CD4-positive, alpha-beta T cell treated with Interleukin-15 for 4 hours (primary cell): Measurements from ENCODE around the gene SCN5A.

Experiments used
- DNase-seq: peaks from one replicate; pipeline ENCODE4 v3.0.0-alpha.2; 2020; ENCODE audit warnings: low spot score

SCN5A gene

DNA sequence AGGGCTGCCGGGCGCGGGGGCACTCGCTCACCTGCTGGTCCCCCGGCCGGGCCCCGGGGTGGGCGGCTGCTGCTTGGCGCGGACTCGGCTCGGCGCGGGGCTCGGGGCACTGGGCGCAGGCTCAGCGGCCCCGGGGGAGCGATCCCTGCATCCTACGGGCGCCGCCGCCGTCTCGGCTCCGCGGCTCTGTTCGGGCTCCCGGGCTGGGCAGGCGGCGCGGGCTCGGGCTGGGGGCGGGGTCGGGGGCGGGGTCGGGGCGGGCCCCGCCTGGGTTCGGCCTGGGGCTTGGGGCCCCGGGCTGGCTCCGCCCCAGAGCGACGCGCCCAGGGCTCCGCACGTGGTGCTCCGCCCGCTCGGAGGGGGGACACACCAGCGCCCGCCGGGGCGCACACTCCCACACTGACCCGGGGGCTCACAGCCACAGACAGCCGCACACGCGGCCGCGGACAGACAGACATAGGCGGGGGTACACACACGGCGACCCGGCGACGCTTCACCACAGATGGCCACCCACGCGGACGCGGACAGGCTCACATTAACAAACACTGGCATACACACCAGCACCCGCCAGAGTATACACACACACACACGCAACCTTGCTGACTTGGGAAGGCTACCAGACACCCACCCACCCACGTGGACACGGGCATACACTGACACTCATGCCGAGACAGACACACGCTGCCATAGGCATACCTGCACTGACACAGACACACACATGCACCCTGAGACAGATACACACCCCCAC lies at the start of gene SCN5A:
TSS of gene SCN5A (minus strand) at position 188 of the 748 bp plus-strand sequence. CDS start 16,380 bp downstream, outside the sequence.
- peak; percentile 36 for DNase-seq

DNA sequence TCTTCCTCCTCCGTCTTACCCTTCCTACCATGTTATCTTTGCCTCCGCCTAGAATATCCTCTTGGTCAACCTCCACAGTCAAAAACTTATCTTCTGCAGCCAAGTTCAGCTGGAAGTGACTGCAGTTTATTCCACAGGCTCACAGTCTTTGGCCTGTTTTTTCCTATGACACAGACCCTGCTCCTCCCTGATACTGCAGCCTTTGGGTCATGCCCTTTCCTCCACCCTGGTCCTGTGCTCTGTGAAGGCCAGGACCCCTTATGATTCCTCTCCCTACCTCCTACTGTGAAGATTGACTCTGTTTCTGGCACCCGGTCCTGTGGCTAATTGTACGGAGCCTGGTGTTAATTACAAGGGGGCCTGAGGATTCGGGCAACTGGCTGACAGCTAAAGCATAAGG lies 49.3 kb upstream of the SCN5A start:
- no peak for DNase-seq

DNA sequence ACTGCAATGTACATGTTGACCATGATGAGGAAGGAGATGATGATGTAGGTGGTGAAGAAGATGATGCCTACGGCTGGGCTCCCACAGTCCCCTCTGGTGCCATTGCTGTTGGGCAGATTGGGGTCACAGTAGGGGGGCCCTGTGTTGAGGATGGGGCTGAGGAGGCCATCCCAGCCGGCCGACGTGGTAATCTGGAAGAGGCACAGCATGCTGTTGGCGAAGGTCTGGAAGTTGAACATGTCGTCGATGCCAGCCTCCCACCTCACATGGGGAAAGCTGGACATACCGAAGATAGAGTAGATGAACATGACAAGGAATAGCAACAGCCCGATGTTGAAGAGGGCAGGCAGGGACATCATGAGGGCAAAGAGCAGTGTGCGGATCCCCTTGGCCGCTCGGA lies 48.6 kb upstream of the SCN5A start:
- DNase-seq, result no peak

DNA sequence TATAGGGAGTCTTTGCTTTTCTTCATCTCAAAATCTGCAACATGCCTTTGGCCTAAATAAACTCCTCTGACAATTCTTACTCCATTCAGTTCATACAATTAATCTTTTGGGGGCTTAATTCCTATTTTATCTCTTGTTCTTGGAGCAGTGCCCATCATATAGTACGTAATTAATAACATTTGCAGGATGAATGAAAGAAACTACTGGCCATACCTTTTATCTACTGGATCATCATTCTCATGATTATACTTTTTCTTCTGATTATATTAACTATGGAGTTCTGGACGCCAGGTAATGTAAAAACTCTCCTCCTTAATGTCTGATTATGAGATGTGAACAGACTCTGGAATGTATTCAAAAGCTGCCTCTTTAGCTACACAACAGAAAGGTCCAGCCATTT lies 46.5 kb upstream of the SCN5A start:
- no peak for DNase-seq

DNA sequence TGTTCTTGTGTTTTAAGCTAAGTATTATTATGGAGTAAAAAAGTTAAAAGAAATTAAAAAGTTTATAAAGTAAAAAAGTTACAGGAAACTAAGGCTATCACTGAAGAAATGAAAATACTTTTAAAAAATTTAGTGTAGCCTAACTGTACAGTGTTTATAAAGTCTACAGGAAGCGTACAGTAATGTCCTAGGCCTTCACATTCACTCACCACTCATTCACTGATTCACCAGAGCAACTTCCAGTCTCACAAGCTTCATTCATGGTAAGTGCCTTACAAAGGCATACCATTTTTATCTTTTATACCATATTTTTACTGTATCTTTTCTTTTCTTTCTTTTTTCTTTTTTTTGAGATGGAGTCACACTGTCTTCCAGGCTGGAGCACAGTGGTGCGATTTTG lies 40.7 kb upstream of the SCN5A start:
- DNase-seq, result no peak

DNA sequence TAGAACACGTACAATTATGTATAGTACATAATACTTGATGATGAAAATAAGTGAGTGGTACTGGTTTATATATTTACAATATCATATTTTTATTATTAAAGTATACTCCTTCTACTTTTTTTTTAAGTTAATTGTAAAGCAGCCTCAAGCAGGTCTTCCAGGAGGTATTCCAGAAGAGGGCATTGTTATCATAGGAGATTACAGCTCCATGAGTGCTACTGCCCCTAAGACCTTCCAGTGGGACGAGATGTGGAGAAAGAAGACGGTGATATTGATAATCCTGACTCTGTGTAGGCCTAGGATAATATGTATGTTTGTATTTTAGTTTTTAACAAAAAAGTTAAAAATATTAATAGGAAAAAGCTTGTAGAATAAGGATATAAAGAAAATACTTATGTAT lies 40.3 kb upstream of the SCN5A start:
- no peak for DNase-seq

DNA sequence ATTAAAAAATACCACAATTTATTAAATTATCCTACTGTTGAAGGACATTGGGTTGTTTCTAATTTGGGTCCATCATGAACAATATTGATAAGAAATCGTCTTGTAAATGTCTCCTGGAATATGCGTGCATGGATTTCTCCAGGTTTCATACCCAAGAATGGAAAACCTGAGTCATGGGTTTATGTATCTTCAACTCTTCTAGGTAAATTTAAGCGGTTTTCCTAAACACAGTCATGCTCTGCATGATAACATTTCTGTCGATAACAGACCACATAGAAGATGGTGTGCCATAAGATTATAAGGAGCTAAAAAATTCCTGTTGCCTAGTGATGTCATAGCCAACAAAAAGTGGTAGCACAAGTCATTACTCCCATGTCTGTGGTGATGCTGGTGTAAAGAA lies 39.9 kb upstream of the SCN5A start:
- no peak for DNase-seq

DNA sequence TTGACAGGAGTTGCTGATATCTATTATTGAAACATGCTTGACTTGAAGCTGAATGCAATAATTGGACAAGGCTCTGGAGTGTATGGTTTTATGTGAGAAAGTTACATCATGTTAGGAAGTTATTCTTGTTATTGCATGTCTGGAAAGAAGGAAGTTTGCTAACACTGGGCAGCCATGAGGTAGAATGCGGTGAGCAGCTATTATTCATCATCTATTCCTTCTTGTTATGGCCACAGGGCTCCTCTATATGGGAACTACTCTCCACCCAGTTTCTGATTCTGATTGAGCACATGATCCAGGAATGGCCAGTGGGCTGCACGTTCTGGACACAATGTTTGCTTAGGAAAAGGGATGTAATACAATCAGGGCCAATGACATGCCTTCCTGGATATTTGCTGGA lies 37.8 kb upstream of the SCN5A start:
- no peak for DNase-seq

DNA sequence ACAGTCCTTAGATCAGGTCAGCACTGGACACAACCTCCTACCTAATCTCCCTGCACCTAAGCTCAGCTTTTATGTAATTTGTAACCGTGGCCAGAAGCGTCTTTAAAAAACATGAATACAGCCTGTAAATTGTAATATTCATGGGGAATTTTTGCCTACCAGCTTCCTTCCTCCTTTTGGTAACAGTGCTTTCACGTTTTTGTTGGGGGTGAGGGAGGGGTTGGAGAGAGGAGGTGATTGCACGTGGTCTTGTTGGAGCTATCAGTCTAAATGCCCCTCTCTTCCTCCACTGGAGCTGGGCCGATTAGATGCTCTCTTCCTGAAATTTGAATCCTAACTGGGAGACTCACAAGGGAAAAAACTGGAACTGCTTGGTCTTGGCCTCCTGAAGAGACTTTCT lies 35.1 kb upstream of the SCN5A start:
- DNase-seq, result no peak

DNA sequence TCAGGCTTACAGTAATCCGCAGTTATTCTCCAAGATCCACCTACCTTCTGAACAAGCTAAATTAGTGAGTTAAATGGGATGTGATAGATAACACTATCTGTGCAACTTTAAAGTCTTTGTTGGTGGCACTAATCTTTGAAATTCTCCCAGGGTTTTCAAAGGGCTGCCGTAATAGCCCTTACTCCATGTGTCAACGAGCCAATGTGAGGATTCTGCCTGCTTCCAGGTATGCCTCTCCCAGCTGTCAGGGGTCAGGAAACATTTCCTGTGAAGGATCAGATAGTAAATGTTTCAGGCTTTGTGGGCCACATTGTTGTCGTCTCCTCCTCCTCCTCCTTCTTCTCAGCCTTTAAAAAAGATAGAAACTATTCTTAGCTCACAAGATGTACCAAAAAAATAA lies 20.2 kb upstream of the SCN5A start:
- no peak for DNase-seq

DNA sequence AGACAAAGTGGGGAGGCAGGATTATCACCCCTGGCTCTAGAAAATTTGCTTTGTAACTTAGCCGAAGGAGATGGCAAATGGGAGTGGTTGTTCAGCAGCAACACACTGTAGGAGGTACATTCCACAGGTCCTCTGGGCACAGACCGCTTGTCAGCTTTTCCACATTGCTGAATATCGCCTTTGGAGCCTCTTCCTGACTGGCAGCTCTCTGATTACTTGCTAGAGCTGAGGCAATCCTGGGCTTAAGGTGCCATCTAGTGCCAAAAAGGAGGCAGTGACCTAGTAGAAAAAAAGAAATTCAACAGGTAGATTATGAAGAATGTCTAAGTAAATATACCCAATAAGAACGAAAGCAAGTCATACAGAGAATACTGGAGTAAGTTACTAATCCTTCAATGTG lies 13.1 kb upstream of the SCN5A start:
- no peak for DNase-seq

DNA sequence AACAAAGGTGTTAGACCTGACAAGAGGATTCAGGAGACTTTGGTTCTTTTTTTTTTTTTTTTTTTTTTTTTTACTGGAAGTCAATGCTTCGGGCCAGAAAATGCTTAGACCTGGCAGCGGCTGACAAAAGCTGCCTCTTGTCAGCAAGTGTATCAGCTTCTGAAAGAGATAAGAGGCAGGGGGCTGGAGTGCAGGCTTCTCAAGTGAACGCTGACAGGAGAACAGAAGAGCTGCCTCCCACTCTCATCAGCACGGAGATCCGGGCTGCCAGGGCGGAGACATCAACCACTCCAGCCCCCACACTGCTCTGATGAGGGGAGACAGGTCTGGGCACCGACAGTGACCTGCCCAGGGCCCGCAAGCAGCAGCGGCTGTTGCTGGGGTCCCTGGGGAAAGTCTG lies 9.4 kb upstream of the SCN5A start:
- no peak for DNase-seq

DNA sequence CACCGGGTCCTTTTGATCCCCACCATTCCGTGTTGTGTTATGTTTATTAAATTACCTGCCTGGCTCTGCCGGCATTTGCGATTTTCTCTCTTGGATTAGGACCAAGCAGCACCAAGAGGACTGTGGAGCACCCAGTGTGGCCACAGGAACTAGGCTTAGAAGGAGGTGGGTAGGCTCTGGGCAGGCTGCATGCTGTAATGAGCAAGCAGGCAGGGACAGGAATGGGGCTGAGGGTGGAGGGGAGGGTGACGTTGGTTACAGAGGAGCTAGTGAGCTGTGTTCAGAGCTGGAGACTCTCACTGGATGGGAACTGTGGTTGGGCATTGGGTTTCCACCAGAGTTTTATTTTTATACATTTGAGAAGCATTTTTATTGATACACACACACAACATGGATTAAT lies 7.9 kb upstream of the SCN5A start:
- no peak for DNase-seq

DNA sequence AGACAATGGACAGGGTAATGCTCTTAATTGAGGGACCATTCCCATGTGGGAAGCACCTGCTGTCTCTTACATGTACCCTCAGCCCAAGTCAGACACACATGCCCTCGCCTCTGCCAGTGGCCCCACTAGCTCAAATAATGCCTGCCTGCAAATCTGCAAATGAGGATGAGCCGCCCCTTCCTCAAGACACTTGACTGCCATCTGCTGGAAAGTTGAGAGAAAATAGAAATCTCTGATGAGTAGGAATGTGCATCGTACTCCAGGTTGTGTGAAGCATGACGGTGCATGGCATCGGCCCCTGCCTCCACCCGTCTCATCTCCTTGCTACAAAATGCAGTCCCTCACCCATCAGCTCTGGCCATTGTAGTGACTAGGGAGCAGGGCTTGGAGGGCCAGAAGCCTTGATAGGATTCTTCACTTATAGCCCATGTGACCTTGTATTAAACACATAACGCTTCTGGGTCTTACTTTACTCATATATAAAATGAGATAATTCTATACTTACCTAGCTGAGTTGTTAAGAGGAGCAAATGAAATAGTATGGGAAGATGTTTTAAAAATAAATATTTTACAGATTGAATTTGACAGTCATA lies 6.3 kb upstream of the SCN5A start:
- peak; percentile 41 for DNase-seq

DNA sequence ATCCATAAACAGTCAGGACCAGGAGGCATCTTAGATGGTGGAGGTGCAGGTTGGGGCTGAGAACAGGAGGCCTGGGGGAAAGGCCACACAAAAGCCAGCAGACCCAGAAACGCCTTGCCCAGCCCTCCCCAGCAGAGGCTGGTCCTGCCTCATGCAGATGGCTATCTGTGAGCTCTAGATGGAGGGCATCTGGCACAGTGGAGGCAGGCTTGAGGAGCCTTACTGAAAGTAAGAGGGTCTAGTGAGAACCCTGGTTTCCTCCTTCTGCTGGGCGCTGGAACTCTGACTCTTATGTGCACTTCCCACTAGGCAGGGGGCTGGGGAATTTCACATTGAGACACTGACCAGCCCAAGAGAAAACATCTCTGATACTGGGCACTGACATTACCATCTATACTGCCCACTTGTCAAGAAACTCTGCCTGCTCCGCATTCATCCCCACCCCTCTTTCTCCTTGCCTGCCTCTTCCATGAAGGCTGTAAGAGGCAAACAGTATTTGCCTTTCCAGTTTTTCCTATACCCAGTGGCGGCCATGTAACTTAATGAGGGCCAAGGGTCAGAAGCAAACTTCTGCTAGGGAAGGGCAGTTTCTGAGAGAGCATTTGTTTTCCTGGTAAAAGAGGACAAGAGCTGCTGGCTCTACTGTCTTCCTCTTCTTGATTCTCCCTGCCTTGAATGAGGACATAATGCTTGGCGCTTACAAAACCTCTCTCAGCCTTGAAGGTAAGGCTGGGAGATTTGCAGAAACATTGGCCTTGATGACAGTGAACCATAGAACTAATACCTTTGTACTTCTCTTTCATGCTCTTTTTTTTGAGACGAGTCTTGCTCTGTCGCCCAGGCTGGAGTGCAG lies 4.4 kb upstream of the SCN5A start:
- no peak for DNase-seq

DNA sequence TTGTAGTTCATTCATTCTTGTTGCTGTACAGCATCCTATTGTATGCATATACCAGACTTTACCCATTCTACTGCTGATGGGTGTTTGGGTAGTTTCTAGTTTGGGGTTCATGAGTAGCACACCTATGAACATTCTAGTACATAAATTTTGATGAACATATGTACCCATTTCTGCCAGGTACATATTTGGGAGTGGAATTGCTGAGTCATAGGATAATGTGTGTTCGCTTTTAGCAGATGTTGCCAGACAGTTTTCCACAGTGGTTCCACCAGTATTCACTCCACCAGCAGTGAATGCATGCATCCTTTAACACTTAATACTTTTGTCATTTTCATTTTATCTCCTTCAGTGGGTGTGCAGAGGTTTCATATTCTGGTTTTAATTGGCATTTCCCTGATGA lies 3.4 kb upstream of the SCN5A start:
- DNase-seq, result no peak

DNA sequence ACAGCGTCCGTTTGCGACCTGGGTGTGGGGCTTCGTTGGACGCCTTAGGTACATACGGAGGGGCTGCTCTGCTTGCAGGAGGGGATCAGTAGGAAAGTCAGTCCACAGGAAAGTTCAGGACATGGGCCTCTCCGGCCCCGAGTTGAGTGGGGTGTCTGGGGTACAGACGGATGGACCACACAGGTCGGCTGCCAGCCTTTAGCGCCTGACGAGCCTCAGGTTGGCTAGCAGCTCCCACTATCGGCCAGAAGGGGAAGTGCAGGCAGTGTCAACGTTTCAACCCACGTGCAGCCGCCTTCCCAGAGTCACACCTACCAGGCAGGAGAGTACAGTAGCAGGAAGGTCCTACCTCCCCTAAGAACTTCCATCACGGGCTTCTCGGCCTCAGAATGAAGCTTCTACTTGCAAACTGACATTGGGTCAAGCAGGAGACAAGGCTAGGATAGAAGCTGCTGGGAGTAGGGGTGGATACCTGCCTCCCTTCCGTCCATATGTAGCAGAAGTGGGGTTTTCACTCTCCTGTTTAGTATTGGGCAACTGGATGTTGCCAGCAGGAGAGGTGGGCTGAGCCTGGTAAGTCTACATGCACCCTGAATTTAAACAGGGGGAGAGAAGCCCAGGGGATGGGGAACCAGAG lies 1.8 kb upstream of the SCN5A start:
- DNase-seq, result peak; percentile 73

DNA sequence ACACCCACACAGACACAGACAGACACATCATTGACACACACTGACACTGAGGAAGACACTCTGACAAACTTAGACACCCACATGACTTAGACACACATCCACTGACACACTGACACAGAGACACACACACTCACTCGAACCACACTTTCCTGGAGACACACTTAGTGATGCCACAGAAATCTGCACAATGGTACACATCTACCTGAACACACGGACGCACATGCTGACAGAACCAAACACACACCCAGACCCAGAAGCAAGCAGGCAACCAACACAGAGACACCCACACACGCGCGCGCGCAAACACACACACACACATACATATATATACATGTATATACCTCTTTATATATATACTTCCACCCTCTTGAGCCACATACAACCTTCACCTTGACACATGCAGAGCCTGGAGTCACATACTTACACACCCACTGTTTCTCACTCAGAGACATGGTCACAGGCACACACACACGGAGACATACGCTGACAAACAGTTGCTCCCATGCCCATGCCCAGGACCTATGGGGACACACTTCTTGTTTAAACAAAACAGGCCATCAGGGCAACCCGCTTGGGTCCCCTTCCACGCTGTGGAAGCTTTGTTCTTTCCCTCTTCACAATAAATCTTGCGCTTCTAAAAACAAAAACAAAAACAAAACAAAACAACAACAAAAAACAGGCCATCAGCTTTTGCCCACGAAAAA lies 913 bp upstream of the SCN5A start:
- no peak for DNase-seq

DNA sequence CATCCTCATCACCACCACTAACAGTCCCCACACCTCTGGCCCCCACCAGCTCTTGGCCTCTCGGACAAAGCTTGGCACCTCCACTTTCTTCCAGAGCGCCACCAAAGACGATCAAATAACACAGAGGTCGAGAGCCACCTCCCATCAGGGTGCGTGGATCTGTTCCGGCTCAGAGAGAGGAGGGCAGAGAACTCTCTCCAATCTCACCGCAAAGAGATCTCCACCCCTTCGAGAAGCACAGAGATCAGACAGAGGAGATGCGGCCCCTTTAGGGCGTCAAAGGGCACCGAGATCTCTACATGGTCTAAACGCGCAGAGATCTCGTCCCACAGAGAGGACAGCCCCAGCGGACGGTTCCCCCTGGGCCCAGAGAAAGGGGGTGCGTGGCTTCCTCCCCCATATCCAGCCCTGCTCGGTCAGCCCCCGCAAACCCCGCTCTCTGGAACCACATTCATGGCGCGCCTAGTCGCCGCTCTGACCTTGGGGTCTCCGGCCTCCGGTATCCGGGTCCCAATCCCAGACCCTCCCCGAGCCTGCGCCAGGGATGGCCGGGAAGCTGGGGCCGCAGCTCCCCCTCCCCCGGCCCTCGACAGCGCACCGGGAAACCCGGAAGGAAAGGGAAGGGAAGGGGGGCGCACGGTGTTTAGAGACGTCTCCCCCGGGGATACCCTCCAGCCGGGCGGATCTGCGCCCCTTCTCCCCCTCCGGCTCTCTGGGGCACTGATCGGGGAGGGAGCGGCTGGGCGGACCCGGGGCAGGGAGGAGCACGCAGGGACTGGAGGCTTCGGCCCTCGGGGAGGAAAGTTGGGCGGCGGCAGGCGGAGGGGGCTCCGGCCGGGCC lies 608 bp downstream of the SCN5A start:
- no peak for DNase-seq

DNA sequence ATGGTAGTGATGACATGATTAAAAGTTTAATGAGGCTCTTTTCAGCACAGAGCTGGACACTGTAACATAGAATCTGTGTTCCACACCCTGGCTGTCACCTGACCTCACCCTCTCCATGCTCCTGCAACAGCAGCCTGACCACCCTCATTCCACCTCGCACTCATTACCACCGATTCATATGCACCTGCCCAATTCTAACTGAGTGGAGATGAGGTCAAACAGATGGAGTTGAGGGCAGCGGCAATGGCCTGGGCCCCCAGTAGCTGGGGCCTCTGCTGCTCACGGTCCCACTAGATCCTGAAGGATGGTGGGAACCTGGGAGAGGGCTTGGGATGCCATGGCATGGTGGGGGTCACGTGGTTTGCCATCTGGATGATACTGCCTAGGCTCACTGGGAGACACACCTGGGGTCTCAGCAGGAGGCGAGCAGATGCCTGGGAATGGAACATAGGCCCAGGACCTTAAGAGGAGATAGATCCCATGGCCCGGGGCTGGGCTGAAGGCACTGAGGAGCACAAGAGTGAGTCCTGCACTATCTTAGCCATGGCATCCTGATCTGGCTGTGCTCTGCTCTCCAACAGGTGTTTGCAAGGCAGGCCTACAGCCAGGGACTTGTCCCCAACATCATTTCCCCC lies 1.3 kb downstream of the SCN5A start:
- DNase-seq, result no peak
